Measurements from ENCODE around the gene NAGS.

DNA sequence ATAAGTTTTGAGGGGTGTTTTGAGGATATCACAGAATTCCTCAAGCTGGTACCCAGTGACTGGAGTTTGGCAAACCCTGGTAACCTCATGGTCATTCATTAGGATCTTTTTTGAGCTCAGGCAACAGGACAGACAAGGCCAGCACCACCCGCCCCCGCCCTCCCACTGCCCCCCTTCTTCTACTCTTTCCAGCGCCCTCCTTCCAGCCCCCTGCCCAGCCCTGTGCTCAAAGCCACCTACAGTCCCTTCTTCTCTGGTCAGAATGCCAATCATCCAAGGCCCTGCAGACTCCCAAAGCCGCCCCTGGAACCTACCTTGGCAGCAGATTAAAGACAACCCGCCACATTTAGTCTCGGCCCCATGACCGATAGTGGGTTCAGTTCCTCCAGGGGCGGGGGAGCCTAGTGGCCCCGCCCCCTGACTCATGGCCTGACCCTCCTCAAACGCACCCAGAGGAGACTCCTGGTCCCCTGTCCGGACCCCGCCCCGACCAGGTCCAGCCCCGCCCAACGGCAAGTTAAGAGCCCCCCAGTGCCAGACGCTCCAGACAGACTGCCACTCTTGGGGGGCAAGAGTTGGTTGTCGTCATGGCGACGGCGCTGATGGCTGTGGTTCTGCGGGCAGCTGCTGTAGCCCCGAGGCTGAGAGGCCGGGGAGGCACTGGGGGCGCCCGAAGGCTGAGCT is at the start of gene NAGS:
- TF ChIP-seq POLR2A (IDR thresholded peaks at IDR 0.05): no peak
- TF ChIP-seq, protein P1, sequence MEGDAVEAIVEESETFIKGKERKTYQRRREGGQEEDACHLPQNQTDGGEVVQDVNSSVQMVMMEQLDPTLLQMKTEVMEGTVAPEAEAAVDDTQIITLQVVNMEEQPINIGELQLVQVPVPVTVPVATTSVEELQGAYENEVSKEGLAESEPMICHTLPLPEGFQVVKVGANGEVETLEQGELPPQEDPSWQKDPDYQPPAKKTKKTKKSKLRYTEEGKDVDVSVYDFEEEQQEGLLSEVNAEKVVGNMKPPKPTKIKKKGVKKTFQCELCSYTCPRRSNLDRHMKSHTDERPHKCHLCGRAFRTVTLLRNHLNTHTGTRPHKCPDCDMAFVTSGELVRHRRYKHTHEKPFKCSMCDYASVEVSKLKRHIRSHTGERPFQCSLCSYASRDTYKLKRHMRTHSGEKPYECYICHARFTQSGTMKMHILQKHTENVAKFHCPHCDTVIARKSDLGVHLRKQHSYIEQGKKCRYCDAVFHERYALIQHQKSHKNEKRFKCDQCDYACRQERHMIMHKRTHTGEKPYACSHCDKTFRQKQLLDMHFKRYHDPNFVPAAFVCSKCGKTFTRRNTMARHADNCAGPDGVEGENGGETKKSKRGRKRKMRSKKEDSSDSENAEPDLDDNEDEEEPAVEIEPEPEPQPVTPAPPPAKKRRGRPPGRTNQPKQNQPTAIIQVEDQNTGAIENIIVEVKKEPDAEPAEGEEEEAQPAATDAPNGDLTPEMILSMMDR (IDR thresholded peaks at IDR 0.05): no peak
- TF ChIP-seq POLR2AphosphoS5 (IDR thresholded peaks at IDR 0.05): no peak
